HG03520 (cell line): ENCODE data around the gene NAA60.

Source experiments
- ATAC-seq: cut with Tn5 transposase; IDR thresholded peaks from one replicate; pipeline ENCODE4 v1.9.1; 2021; ENCODE audit warnings: mild to moderate bottlenecking, moderate library complexity; ENCODE audit not compliant: unreplicated experiment

NAA60 gene

DNA sequence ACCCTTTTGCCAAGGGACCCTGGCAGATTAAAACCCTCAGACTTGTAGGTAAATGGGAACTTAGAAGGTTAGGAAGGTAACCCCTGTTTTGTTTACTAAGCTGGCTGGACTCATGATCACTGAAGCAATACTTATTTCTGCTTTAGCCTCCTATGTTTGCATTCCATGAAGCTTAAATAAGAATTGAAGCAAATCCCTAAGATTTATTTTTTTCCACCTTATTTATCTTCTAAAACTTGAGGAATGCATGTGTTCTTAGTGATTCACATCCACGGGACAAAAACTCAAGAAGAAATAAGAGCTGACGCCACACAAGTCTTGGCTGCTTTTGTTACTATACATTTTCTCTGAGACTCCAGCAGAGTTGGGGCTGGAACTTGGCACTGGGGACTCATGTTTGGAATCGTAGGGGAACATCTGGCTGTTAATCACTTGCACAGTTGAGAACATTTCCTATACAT, 92.8 kb downstream of the NAA60 start:
- ATAC-seq, result no peak
